ENCODE data around the gene ITPK1.
"Not testable (repeated sequence)": the region's sequence is repeated elsewhere in the genome, so short reads cannot be mapped to it uniquely, and the experiment has no call there.

The ITPK1 gene

DNA sequence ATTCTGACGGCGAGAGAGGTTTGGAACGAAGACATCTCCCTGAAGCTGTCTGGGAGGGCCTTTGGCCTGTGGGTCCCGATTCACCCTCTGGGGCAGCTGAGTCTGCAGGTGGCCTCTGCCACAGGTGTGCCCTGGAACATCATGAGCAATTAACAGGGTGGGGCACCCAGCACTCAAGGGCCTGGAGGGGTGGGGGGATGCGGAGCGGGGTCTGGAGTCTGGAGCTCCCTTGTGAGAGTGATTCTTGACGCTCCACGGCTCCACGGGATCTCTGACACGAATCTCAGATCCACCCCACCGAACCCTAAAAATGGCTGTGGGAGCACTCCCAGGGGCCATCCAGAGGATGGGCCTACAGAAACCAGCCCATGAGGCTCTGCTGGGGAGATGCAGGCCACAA is 8.3 kb downstream of the ITPK1 start:
- TF ChIP-seq CSDC2 (CRISPR knock-in tag; IDR thresholded peaks at IDR 0.05) = no peak
- no peak for TF ChIP-seq ISL1 (CRISPR knock-in tag; IDR thresholded peaks at IDR 0.05)
- TF ChIP-seq RARB (CRISPR knock-in tag; IDR thresholded peaks at IDR 0.05) = no peak
- TF ChIP-seq, protein P1, sequence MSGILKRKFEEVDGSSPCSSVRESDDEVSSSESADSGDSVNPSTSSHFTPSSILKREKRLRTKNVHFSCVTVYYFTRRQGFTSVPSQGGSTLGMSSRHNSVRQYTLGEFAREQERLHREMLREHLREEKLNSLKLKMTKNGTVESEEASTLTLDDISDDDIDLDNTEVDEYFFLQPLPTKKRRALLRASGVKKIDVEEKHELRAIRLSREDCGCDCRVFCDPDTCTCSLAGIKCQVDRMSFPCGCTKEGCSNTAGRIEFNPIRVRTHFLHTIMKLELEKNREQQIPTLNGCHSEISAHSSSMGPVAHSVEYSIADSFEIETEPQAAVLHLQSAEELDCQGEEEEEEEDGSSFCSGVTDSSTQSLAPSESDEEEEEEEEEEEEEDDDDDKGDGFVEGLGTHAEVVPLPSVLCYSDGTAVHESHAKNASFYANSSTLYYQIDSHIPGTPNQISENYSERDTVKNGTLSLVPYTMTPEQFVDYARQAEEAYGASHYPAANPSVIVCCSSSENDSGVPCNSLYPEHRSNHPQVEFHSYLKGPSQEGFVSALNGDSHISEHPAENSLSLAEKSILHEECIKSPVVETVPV (CRISPR knock-in tag; IDR thresholded peaks at IDR 0.05) = no peak
- TF ChIP-seq SNAI2 (CRISPR knock-in tag; IDR thresholded peaks at IDR 0.05) = no peak
- ATAC-seq = no peak

DNA sequence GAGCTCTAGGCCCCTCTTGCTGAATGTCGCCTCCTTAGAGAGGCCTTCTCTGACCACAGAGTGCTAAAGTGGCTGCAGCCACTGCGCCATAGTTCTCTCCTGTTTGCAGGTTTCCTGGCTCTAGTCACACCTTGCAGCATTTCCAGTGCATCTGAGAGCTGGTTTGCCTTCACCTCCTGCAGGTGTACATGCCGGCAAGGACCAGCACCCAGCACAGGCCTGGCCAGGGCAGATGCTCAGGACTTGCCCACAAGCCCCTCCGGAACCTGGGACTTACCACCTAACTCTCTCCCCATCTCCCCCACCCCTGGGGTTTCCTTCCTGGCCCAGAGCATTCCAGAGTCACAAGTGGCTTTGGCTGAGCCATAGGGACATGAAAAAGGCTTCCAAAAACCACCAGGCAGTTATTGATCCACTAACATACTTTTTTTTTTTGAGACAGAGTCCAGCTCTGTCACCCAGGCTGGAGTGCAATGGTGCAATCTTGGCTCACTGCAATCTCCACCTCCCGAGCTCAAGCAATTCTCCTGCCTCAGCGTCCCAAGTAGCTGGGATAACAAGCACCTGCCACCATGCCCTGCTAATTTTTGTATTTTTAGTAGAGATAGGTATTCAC is 9.1 kb downstream of the ITPK1 start:
- TF ChIP-seq ISL1 (CRISPR knock-in tag; IDR thresholded peaks at IDR 0.05) (no peak), ESRRG (CRISPR knock-in tag; IDR thresholded peaks at IDR 0.05) (no peak)

DNA sequence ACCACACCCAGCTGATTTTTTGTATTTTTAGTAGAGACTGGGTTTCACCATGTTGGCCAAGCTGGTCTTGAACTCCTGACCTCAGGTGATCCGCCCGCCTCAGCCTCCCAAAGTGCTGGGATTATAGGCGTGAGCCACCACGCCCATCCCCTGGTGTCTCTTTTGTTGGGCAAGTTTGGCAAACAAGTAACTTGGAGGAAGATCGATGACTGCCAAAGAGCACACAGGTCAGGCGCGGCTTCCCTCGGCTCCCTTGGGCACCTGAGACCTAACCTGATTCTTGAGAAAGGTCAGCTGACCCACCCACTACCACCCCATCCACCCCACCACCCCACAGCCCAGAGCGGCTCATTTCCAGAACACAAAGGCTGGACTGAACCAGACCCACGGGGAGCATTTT is 9.9 kb downstream of the ITPK1 start:
- ATAC-seq = not testable (repeated sequence)

More for the DNA sequence above, 9.1 kb downstream of the ITPK1 start:
- ATAC-seq = no peak

DNA sequence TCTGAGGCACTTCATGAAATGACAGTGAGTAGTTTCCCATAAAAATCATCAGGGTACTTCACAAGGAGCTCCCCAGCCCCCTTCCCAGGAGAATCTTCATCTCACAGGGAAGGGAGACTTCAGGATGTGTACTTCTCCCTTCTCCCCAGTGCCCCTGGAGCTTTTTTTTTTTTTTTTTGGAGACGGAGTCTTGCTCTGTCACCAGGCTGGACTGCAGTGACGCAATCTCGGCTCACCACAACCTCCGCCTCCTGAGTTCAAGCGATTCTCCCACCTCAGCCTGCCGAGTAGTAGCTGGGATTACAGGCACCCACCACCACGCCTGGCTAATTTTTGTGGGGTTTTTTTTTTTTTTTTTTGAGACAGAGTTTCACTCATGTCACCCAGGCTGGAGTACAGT is 10.4 kb downstream of the ITPK1 start:
- no peak for TF ChIP-seq SNAI2 (CRISPR knock-in tag; IDR thresholded peaks at IDR 0.05)
- TF ChIP-seq ISL1 (CRISPR knock-in tag; IDR thresholded peaks at IDR 0.05) = no peak
- no peak for TF ChIP-seq ZNF565 (CRISPR knock-in tag; conservative IDR thresholded peaks at IDR 0.05; ENCODE audit: low read depth)
- no peak for TF ChIP-seq CSDC2 (CRISPR knock-in tag; IDR thresholded peaks at IDR 0.05)
- no peak for TF ChIP-seq TCF4 (CRISPR knock-in tag; IDR thresholded peaks at IDR 0.05; ENCODE audit: borderline replicate concordance)
- TF ChIP-seq GLIS3 (CRISPR knock-in tag; IDR thresholded peaks at IDR 0.05) = no peak
- ATAC-seq = no peak

DNA sequence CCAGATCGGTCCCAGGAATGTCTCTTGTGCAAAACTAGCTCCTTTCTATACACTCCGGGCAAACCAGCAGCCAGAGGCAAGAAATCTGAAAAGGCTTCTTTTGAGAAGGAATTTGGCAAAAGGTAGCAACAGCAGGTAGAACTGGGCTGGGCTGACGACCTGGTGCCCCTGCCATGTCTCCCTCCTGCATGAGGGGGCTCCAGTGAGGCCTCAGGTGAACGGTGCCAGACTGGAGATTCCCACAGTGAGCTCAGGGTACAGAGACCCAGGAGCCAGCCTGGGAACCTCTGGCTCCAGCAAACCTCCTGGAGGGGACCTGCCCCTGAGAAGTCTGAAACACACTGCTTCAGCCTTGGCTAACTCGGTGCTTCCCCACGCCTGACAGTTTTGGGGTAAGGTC is 10.8 kb downstream of the ITPK1 start:
- ATAC-seq = no peak
- TF ChIP-seq, protein P1 (CRISPR knock-in tag; IDR thresholded peaks at IDR 0.05) = no peak
- no peak for TF ChIP-seq ISL1 (CRISPR knock-in tag; IDR thresholded peaks at IDR 0.05)
- no peak for TF ChIP-seq GLIS3 (CRISPR knock-in tag; IDR thresholded peaks at IDR 0.05)
- no peak for TF ChIP-seq OSR1 (CRISPR knock-in tag; IDR thresholded peaks at IDR 0.05)
- TF ChIP-seq PPARA (CRISPR knock-in tag; IDR thresholded peaks at IDR 0.05; ENCODE audit: borderline replicate concordance) = no peak

DNA sequence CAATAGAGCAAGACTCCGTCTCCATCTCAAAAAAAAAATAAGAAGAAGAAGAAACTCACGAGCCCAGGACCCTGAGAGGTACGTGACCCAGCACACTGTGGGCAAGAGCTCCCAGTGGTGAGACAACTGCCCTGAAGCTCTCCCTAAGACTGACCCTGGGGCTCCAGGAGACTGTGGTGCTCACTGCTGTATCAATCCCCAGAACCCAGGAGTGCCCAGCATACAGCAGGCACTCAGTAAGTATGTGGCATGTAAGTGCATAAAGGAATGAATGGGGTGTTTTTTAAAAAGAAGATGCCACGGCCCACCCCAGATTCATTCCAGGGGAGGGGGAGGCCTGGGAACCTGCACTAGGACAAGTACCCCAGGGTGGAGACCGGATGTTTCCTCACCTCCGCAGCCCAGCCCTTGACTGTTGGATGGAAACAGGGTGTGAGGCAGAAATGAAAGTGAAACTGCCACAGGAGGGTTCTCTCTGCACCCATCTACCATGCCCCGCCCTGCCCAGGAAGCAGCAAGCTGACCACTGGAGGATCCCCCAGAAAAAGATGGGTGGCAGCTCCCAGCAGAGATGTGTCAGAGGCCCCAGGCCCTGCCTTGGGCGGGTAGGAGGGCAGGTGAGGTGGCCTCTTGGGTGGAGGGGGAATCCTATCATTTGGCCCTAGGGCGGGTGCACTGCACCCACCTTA is 12.2 kb downstream of the ITPK1 start:
- no peak for ATAC-seq
- TF ChIP-seq, protein P2, sequence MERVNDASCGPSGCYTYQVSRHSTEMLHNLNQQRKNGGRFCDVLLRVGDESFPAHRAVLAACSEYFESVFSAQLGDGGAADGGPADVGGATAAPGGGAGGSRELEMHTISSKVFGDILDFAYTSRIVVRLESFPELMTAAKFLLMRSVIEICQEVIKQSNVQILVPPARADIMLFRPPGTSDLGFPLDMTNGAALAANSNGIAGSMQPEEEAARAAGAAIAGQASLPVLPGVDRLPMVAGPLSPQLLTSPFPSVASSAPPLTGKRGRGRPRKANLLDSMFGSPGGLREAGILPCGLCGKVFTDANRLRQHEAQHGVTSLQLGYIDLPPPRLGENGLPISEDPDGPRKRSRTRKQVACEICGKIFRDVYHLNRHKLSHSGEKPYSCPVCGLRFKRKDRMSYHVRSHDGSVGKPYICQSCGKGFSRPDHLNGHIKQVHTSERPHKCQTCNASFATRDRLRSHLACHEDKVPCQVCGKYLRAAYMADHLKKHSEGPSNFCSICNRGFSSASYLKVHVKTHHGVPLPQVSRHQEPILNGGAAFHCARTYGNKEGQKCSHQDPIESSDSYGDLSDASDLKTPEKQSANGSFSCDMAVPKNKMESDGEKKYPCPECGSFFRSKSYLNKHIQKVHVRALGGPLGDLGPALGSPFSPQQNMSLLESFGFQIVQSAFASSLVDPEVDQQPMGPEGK (CRISPR knock-in tag; IDR thresholded peaks at IDR 0.05; ENCODE audit: borderline replicate concordance) = no peak
- no peak for TF ChIP-seq TOX (CRISPR knock-in tag; IDR thresholded peaks at IDR 0.05; ENCODE audit: borderline replicate concordance)
- TF ChIP-seq ZNF8 (CRISPR knock-in tag; IDR thresholded peaks at IDR 0.05) = no peak
- TF ChIP-seq, protein P3, sequence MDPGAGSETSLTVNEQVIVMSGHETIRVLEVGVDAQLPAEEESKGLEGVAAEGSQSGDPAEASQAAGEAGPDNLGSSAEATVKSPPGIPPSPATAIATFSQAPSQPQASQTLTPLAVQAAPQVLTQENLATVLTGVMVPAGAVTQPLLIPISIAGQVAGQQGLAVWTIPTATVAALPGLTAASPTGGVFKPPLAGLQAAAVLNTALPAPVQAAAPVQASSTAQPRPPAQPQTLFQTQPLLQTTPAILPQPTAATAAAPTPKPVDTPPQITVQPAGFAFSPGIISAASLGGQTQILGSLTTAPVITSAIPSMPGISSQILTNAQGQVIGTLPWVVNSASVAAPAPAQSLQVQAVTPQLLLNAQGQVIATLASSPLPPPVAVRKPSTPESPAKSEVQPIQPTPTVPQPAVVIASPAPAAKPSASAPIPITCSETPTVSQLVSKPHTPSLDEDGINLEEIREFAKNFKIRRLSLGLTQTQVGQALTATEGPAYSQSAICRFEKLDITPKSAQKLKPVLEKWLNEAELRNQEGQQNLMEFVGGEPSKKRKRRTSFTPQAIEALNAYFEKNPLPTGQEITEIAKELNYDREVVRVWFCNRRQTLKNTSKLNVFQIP (CRISPR knock-in tag; IDR thresholded peaks at IDR 0.05; ENCODE audit: borderline replicate concordance, low read depth) = no peak
- TF ChIP-seq ZFP3 (CRISPR knock-in tag; IDR thresholded peaks at IDR 0.05) = no peak
- TF ChIP-seq OSR1 (CRISPR knock-in tag; IDR thresholded peaks at IDR 0.05) = no peak
- TF ChIP-seq SNAI2 (CRISPR knock-in tag; IDR thresholded peaks at IDR 0.05) = no peak
- TF ChIP-seq, protein P4, sequence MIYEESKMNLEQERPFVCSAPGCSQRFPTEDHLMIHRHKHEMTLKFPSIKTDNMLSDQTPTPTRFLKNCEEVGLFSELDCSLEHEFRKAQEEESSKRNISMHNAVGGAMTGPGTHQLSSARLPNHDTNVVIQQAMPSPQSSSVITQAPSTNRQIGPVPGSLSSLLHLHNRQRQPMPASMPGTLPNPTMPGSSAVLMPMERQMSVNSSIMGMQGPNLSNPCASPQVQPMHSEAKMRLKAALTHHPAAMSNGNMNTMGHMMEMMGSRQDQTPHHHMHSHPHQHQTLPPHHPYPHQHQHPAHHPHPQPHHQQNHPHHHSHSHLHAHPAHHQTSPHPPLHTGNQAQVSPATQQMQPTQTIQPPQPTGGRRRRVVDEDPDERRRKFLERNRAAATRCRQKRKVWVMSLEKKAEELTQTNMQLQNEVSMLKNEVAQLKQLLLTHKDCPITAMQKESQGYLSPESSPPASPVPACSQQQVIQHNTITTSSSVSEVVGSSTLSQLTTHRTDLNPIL (CRISPR knock-in tag; IDR thresholded peaks at IDR 0.05; ENCODE audit: low read depth) = no peak
- TF ChIP-seq GLIS3 (CRISPR knock-in tag; IDR thresholded peaks at IDR 0.05) = no peak
- TF ChIP-seq, protein P1 (CRISPR knock-in tag; IDR thresholded peaks at IDR 0.05) = no peak
- no peak for TF ChIP-seq RARB (CRISPR knock-in tag; IDR thresholded peaks at IDR 0.05)
- no peak for TF ChIP-seq ZC3H10 (CRISPR knock-in tag; IDR thresholded peaks at IDR 0.05)
- no peak for TF ChIP-seq BACH2 (CRISPR knock-in tag; IDR thresholded peaks at IDR 0.05; ENCODE audit: borderline replicate concordance)
- no peak for TF ChIP-seq PPARA (CRISPR knock-in tag; IDR thresholded peaks at IDR 0.05; ENCODE audit: borderline replicate concordance)
- no peak for TF ChIP-seq CSDC2 (CRISPR knock-in tag; IDR thresholded peaks at IDR 0.05)
